ENCODE results near the gene CLC.
"Not testable (repeated sequence)": the region's sequence is repeated elsewhere in the genome, so short reads cannot be mapped to it uniquely, and the experiment has no call there.

CLC gene

DNA sequence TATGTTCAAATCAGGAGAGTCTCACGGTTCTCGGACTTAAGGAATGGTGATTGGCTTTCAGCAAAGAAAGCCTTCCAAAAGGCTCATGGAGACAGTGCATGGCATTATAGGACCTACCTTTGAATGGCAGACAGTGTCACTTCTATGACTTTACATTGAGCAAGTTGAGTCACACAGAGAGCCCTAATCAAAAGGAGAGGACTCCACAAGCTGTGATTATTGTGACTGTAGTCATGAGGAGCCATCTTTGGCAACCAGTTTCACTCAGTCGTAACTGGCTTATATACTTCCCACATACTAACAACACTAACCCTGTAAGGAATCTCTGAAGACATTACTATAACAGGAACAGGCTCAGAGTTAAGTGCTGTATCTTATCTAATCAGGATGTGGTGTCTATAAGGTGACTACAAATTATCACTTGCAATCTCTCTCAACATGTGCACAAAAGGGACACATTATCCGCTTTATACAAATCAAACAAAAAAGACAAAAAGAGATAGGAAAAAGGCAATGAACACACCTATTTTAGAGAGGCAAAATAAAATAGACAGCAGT lies 27.4 kb downstream of the CLC start:
- H3K9me3 Mint-ChIP-seq = no peaks in the 10 kb centered on the region
- no peaks in the 10 kb centered on the region for H3K36me3 Mint-ChIP-seq (ENCODE audit: low read depth)
- no peaks in the 10 kb centered on the region for H3K4me1 Mint-ChIP-seq (ENCODE audit: low read depth)
- intact Hi-C loops (cut with micrococcal nuclease) = no loop called here
- H3K27ac Mint-ChIP-seq = no peak overlapping the region
- no peak overlapping the region for H3K4me3 Mint-ChIP-seq
- H3K27me3 Mint-ChIP-seq = peaks cover 4% of the 10 kb centered on the region

DNA sequence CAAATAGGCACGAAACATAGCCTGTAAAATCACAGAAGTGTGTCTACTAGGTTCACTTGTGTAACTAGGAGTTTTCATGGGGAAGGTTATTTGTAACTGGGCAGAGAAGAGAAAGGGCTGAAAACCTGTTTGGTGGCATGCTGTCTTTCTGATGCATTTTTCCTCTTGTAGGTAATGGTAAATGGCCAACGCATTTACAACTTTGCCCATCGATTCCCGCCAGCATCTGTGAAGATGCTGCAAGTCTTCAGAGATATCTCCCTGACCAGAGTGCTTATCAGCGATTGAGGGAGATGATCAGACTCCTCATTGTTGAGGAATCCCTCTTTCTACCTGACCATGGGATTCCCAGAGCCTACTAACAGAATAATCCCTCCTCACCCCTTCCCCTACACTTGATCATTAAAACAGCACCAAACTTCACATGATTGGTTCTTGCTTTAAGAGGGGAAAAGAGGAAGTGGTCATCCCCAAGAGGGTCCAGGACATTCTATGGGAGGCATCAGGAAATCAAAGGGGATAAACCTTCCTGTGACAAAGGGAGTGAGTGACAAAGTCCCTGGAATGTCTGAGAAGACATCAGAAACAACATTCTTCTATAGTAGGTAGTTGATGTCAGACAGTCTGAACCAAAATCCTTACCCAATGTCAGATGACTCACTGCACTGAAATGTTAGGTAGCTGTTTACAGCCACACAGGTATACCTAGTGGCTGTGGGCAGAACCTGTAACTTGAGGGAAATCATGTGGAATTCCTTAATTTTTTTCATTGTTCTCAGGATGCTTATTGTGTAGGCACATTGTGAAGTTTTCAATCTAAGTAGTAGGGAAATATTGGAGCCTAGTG lies 28.6 kb downstream of the CLC start:
- Mint-ChIP-seq H3K27ac (no peak overlapping the region), H3K4me1 (ENCODE audit: low read depth) (no peaks in the 10 kb centered on the region), H3K4me3 (no peak overlapping the region), H3K27me3 (peaks cover 4% of the 10 kb centered on the region), H3K9me3 (no peaks in the 10 kb centered on the region), H3K36me3 (ENCODE audit: low read depth) (no peaks in the 10 kb centered on the region)
- intact Hi-C loops (cut with micrococcal nuclease) = no loop called here

DNA sequence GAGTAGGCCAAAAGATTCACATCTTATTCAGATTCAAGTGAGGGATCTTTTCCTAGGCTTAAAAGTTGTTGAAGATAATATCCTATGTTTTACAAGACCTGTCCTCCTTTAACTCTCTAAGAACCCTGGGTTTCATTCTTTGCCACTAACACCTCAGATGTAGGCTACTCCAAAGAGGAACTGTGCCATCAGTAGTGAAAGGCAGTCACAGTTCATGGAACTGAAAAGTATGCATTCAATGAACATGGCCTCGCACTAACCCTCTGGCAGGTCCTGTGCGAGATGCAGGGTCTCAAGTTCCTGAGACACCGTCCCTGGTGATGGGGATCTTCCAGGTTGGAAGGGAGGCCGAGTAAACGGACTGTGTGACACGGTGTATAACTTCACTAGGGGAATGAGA lies 29.2 kb downstream of the CLC start:
- Mint-ChIP-seq H3K9me3 (no peaks in the 10 kb centered on the region), H3K27me3 (peaks cover 4% of the 10 kb centered on the region), H3K4me1 (ENCODE audit: low read depth) (no peaks in the 10 kb centered on the region), H3K36me3 (ENCODE audit: low read depth) (no peaks in the 10 kb centered on the region), H3K27ac (no peak overlapping the region), H3K4me3 (no peak overlapping the region)
- intact Hi-C loops (cut with micrococcal nuclease) = no loop called here

GRCh38 chr19:39705578-39706188 lies 32.1 kb downstream of the CLC start:
- Mint-ChIP-seq H3K4me3 (no peak overlapping the region), H3K4me1 (ENCODE audit: low read depth) (no peaks in the 10 kb centered on the region), H3K27me3 (peaks cover 4% of the 10 kb centered on the region), H3K36me3 (ENCODE audit: low read depth) (no peaks in the 10 kb centered on the region), H3K27ac (no peak overlapping the region), H3K9me3 (no peaks in the 10 kb centered on the region)
- intact Hi-C loops (cut with micrococcal nuclease) = no loop called here

DNA sequence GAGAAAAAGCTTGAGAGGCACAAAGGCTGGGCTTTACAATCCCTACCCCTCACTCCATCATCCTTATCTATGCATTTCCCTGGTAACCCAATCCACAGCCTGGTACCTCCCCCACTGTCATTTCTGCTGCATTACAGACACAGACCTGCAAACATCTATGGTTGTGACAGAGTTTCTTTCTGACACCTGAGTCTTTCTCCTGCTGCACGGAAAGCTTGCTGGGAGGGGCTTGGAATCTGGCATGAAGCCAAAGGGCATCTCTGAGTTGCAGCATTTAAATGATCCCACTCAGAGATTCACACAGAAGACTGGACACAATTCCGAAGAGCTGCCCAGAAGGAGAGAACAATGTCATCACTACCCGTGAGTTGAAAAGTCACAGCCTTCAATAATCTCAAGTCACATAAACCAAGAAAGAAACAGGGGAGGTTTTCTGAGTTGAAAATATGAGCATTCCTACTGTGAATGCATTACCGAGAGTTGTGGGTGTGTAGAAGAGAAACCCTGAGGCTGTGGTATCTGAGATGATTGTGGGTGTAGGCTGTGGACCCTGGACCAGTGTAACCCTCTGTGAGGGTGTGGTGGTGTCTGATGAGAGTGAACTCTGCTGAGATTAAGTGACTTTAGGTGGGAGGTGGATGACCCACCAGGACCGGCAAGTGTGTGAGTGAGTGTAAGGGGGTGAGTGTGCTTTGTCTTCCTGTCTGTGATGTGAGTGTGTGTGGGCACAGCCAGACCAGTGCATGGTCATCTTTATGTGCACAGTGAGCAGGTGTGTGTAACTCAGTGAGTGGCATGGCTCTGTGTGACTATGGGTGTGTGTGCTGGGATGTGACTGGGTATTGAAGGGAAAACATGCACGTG lies 33.4 kb downstream of the CLC start, which contains the start of gene LGALS14:
LGALS14 (plus strand) TSS at position 301 of the 864 bp plus-strand sequence; CDS start at position 349, 48 bp downstream.
- H3K27me3 Mint-ChIP-seq = peaks cover 4% of the 10 kb centered on the region
- intact Hi-C loops (cut with micrococcal nuclease) = no loop called here
- no peaks in the 10 kb centered on the region for H3K4me1 Mint-ChIP-seq (ENCODE audit: low read depth)
- no peak within 1 kb of the TSS for H3K4me3 Mint-ChIP-seq
- H3K36me3 Mint-ChIP-seq (ENCODE audit: low read depth) = no peaks in the 10 kb centered on the region
- no peaks in the 10 kb centered on the region for H3K9me3 Mint-ChIP-seq
- H3K27ac Mint-ChIP-seq = no peak within 1 kb of the TSS

DNA sequence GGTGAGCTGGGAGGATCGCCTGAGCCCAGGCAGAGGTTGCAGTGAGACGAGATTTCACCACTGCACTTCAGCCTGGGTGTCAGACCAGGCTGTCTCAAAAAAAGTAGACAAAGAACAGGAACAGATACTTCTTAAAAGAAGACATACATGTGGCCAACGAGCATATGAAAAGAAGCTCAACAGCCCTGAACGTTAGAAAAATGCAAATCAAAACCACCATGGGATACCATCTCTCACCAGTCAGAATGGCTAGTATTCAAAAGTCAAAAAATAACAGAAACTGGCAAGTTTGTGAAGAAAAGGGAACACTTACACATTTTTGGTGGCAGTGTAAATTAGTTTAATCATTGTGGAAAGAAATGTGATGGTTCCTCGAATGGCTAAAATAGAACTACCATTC lies 36.5 kb downstream of the CLC start:
- Mint-ChIP-seq H3K27me3 (peaks cover 3% of the 10 kb centered on the region), H3K4me3 (no peak overlapping the region), H3K36me3 (ENCODE audit: low read depth) (no peaks in the 10 kb centered on the region), H3K9me3 (no peaks in the 10 kb centered on the region), H3K4me1 (ENCODE audit: low read depth) (no peaks in the 10 kb centered on the region), H3K27ac (no peak overlapping the region)
- intact Hi-C loops (cut with micrococcal nuclease) = no loop called here

DNA sequence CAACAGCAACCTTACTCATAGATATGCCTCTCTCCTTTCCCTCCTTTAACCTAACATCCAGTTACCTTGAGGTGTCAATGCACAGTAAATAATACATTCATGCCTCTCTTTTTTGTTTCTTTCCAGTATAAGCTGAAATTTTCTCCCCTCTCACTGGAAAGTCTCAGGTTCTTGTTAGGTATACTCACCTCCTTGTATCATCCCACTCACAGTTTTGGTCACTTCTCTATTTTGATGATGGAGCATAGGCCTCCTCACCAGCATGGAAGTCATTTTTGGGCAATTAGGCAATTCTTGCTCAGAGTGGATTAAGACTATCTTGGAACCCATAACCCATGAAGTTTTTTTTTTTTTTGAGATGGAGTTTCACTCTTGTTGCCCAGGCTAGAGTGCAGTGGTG lies 39.3 kb downstream of the CLC start:
- no peak overlapping the region for H3K27ac Mint-ChIP-seq
- peaks cover 3% of the 10 kb centered on the region for H3K27me3 Mint-ChIP-seq
- no peaks in the 10 kb centered on the region for H3K36me3 Mint-ChIP-seq (ENCODE audit: low read depth)
- no peak overlapping the region for H3K4me3 Mint-ChIP-seq
- H3K4me1 Mint-ChIP-seq (ENCODE audit: low read depth) = no peaks in the 10 kb centered on the region
- intact Hi-C loops (cut with micrococcal nuclease) = no loop called here
- H3K9me3 Mint-ChIP-seq = no peaks in the 10 kb centered on the region

DNA sequence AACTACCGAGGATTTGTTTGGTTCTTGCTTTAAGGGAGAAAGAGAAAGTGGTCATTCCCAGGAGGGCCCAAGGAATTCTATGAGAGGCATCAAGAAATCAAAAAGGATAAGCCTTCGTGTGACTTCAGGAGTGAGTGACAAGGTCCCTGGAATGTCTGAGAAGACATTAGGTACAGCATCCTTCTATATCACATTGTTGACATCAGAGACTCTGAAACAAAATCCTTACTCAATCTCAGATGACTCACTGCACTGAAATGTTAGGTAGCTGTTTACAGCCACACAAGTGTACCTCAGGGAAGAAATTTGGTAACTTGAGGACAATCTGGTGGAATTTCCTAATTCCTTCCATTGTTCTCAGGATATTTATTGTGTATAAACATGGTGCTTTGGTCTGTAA lies 41.4 kb downstream of the CLC start:
- H3K27ac Mint-ChIP-seq = no peak overlapping the region
- no peak overlapping the region for H3K4me3 Mint-ChIP-seq
- no peaks in the 10 kb centered on the region for H3K36me3 Mint-ChIP-seq (ENCODE audit: low read depth)
- intact Hi-C loops (cut with micrococcal nuclease) = no loop called here
- no peaks in the 10 kb centered on the region for H3K4me1 Mint-ChIP-seq (ENCODE audit: low read depth)
- H3K9me3 Mint-ChIP-seq = no peaks in the 10 kb centered on the region
- peaks cover 4% of the 10 kb centered on the region for H3K27me3 Mint-ChIP-seq

GRCh38 chr19:39695759-39696158 lies 42.1 kb downstream of the CLC start:
- no peaks in the 10 kb centered on the region for H3K9me3 Mint-ChIP-seq
- no peaks in the 10 kb centered on the region for H3K4me1 Mint-ChIP-seq (ENCODE audit: low read depth)
- intact Hi-C loops (cut with micrococcal nuclease) = no loop called here
- H3K4me3 Mint-ChIP-seq = no peak overlapping the region
- no peak overlapping the region for H3K27ac Mint-ChIP-seq
- H3K36me3 Mint-ChIP-seq (ENCODE audit: low read depth) = no peaks in the 10 kb centered on the region
- peaks cover 4% of the 10 kb centered on the region for H3K27me3 Mint-ChIP-seq

- peaks cover 5% of the 10 kb centered on the region for H3K9me3 Mint-ChIP-seq
- intact Hi-C loops (cut with micrococcal nuclease) = no loop called here
Measured at GRCh38 chr19:39692822-39693221, 45.0 kb downstream of the CLC start.

DNA sequence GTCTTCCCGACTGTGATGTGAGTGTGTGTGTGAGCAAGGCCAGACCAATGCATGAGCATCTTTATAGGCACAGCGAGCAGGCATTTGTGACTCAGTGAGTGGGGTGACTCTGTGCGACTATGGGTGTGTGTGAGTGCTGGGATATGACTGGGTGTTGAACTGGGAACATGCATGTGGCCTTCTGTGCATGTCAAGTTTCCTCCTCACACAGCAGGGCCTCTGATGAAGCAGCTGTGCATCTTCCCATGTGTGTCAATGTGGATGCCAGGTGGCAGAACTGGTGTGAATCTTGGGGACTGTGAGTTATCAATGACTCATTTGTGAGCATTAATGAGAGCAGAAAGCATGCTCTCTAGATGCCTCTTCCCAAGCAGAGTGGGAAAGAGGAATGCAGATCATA lies 45.7 kb downstream of the CLC start:
- intact Hi-C loops (cut with micrococcal nuclease) = no loop called here
- Mint-ChIP-seq H3K9me3 (peaks cover 5% of the 10 kb centered on the region), H3K27me3 (peaks cover 6% of the 10 kb centered on the region), H3K36me3 (ENCODE audit: low read depth) (no peaks in the 10 kb centered on the region), H3K27ac (no peak overlapping the region), H3K4me1 (ENCODE audit: low read depth) (no peaks in the 10 kb centered on the region), H3K4me3 (no peak overlapping the region)

More at GRCh38 chr19:39692822-39693221, 45.0 kb downstream of the CLC start:
- peaks cover 6% of the 10 kb centered on the region for H3K27me3 Mint-ChIP-seq
- H3K27ac Mint-ChIP-seq = no peak overlapping the region
- H3K4me1 Mint-ChIP-seq (ENCODE audit: low read depth) = no peaks in the 10 kb centered on the region
- no peak overlapping the region for H3K4me3 Mint-ChIP-seq
- H3K36me3 Mint-ChIP-seq (ENCODE audit: low read depth) = no peaks in the 10 kb centered on the region

DNA sequence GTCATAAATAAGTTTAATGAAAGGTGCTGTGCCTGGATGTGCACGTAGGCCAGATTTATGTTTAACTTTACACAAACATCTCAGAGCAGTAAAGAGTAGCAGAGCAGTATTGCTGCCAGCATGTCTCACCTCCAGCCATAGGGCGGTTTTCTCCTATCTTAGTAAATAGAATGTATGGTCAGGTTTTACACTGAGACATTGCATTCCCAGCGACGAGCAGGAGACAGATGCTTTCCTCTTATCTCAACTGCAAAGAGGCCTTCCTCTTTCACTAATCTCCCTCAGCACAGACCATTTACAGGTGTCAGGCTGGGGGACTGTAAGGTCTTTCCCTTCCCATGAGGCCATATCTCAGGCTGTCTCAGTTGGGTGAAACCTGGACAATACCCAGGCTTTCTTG lies 49.2 kb downstream of the CLC start:
- H3K4me1 Mint-ChIP-seq (ENCODE audit: low read depth); H3K4me3 Mint-ChIP-seq; H3K36me3 Mint-ChIP-seq (ENCODE audit: low read depth); H3K27ac Mint-ChIP-seq; intact Hi-C loops (cut with micrococcal nuclease); H3K9me3 Mint-ChIP-seq: not testable (repeated sequence)
- peaks cover 12% of the 10 kb centered on the region for H3K27me3 Mint-ChIP-seq

DNA sequence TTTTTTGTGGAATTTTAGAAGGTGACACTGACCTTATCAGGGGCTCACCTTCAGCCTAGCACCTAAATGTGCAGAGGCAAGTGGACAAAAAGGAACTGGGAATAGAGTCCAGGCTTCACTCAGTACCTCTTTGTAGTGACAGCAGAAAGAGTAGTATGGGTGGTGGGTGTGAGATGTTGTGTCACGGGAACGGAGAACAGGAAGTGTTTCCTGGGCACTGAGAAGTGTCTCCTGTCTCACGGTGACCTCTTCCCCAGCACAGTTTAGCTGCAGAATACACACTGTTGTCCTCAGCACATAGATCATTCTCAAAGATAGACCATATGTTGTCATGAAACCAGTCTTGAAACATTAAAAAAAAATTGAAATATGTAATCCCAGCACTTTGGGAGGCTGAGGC lies 51.1 kb downstream of the CLC start:
- Mint-ChIP-seq H3K9me3 (peaks cover 5% of the 10 kb centered on the region), H3K27me3 (peaks cover 12% of the 10 kb centered on the region), H3K36me3 (ENCODE audit: low read depth) (no peaks in the 10 kb centered on the region), H3K4me1 (ENCODE audit: low read depth) (peaks cover 4% of the 10 kb centered on the region), H3K4me3 (no peak overlapping the region), H3K27ac (no peak overlapping the region)
- intact Hi-C loops (cut with micrococcal nuclease) = no loop called here

- peaks cover 4% of the 10 kb centered on the region for H3K4me1 Mint-ChIP-seq (ENCODE audit: low read depth)
- H3K4me3 Mint-ChIP-seq = no peak overlapping the region
- H3K27ac Mint-ChIP-seq = no peak overlapping the region
- intact Hi-C loops (cut with micrococcal nuclease) = no loop called here
- no peaks in the 10 kb centered on the region for H3K36me3 Mint-ChIP-seq (ENCODE audit: low read depth)
- no peaks in the 10 kb centered on the region for H3K9me3 Mint-ChIP-seq
- H3K27me3 Mint-ChIP-seq = peaks cover 9% of the 10 kb centered on the region
Measured at GRCh38 chr19:39684267-39684666, 53.6 kb downstream of the CLC start.
